HG03469 (cell line): ENCODE measurements around the gene FGD5.
"Not testable (repeated sequence)": the region's sequence is repeated elsewhere in the genome, so short reads cannot be mapped to it uniquely, and the experiment has no call there.

Source experiments
- ATAC-seq: cut with Tn5 transposase; IDR thresholded peaks from one replicate; pipeline ENCODE4 v1.9.1; 2021; ENCODE audit warnings: mild to moderate bottlenecking, moderate library complexity, moderate number of reproducible peaks; ENCODE audit not compliant: unreplicated experiment

Gene FGD5

GRCh38 chr3:14899993-14900618 is 81.3 kb downstream of the FGD5 start:
- ATAC-seq, result no peak

GRCh38 chr3:14900881-14901873 is 82.4 kb downstream of the FGD5 start:
- no peak for ATAC-seq

GRCh38 chr3:14902719-14903118 is 84.0 kb downstream of the FGD5 start:
- no peak for ATAC-seq

GRCh38 chr3:14903501-14903900 is 84.7 kb downstream of the FGD5 start:
- not testable (repeated sequence) for ATAC-seq

- no peak for ATAC-seq
These were observed 86.4 kb downstream of the FGD5 start for GRCh38 chr3:14905055-14905657.

- ATAC-seq, result no peak
These were observed 87.7 kb downstream of the FGD5 start for GRCh38 chr3:14906355-14906971.

- no peak for ATAC-seq
These were observed 88.5 kb downstream of the FGD5 start for GRCh38 chr3:14907043-14907966.

- no peak for ATAC-seq
These were observed 90.5 kb downstream of the FGD5 start for GRCh38 chr3:14909250-14909649.

GRCh38 chr3:14911651-14912050 is 92.9 kb downstream of the FGD5 start:
- no peak for ATAC-seq

- ATAC-seq, result no peak
These were observed 94.5 kb downstream of the FGD5 start for GRCh38 chr3:14913071-14913925.

- ATAC-seq, result no peak
These were observed 95.4 kb downstream of the FGD5 start for GRCh38 chr3:14913926-14914778.

- no peak for ATAC-seq
These were observed 96.0 kb downstream of the FGD5 start for GRCh38 chr3:14914779-14915117.

- ATAC-seq, result no peak
These were observed 97.0 kb downstream of the FGD5 start for GRCh38 chr3:14915636-14916222.

GRCh38 chr3:14918356-14918860 is 99.6 kb downstream of the FGD5 start:
- no peak for ATAC-seq

- ATAC-seq, result no peak
These were observed 101.8 kb downstream of the FGD5 start for GRCh38 chr3:14920536-14920935.

GRCh38 chr3:14921034-14921616 is 102.4 kb downstream of the FGD5 start:
- ATAC-seq, result peak; percentile 83
